Measurements from ENCODE around the gene TEX261. TPM values are rescaled to one million over a fixed set of nuclear protein-coding genes. Genes with fewer than 3 reads are reported as not detected.
"Not testable (repeated sequence)": the region's sequence is repeated elsewhere in the genome, so short reads cannot be mapped to it uniquely, and the experiment has no call there.

Gene TEX261
- polyA plus RNA-seq, 3 donors: 52.6 to 55.6 (median 53.4) TPM

- no peak for DNase-seq (ENCODE audit: low read depth in 3 of 3, low spot score in 2 of 3)
Measured at GRCh38 chr2:71000780-71001591, 6.3 kb upstream of the TEX261 start.

DNA sequence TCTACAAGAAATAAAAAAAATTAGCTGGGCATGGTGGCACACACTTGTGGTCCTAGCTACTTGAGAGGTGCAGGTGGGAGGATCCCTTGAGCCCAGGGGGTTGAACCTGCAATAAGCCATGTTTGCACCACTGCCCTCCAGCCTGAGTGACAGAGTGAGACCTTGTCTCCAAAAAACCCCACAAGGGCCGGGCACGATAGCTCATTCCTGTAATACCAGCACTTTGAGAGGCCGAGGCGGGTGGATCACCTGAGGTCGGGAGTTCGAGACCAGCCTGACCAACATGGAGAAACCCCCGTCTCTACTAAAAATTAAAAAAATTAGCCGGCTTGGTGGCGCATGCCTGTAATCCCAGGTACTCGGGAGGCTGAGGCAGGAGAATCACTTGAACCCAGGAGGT is 5.3 kb upstream of the TEX261 start:
- not testable (repeated sequence) for DNase-seq (ENCODE audit: low read depth in 3 of 3, low spot score in 2 of 3)

- DNase-seq (ENCODE audit: low read depth in 3 of 3, low spot score in 2 of 3): no peak
Measured at GRCh38 chr2:70999362-70999761, 4.7 kb upstream of the TEX261 start.

GRCh38 chr2:70998885-70999284 is 4.2 kb upstream of the TEX261 start:
- not testable (repeated sequence) for DNase-seq (ENCODE audit: low read depth in 3 of 3, low spot score in 2 of 3)

DNA sequence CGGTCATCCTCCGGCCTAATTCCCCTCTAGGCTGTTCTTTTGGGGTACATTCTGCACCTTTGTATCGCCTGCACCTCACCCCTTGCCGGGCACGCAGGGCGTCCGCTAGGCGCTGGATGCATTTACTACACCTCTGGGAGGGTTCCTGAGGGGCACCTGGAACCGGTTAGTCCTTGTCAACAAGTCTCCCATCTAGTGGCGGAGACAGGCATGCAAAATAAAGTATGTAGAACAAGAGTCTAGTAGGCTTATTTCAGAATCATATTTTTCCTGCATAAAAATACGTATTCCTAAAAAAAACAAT is 705 bp upstream of the TEX261 start:
- no peak for DNase-seq (ENCODE audit: low read depth in 3 of 3, low spot score in 2 of 3)

DNA sequence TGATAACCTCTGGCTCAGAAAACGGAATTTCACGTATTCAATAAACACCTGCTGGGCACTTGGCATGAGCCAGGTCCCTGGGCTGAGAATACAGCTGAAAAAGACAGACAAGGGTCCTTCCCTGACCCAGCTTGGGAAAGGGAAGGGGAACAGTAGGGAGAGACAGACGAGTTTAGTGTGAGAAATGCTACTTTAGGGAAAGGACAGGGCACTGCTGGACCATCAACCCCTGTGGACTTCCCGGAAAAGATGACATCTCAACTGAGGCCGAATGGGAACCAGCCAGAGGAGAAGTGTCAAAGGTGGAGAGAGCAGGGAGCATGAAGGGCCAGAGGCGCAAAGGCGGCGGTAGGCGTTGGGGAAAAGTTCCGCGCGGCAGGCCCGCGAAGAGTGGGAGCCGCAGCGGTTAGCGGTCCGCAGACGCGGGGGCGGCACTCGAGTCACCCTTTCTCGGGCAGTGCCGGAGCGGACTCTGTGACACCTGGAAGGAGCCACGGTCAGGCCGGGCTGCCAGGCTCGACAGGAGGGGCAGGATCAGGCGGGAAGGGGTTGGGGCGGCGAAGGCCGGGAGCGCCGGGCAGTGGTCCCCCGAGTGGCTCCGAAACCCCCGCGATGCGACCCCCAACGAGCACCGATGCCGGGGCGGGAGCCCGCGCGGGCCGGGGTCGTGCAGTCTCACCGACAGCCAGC is 519 bp downstream of the TEX261 start:
- DNase-seq (ENCODE audit: low read depth in 3 of 3, low spot score in 2 of 3): no peak

GRCh38 chr2:70992945-70993853 is 1.5 kb downstream of the TEX261 start:
- no peak for DNase-seq (ENCODE audit: low read depth in 3 of 3, low spot score in 2 of 3)

- DNase-seq (ENCODE audit: low read depth in 3 of 3, low spot score in 2 of 3): no peak
Measured at GRCh38 chr2:70991742-70992141, 2.9 kb downstream of the TEX261 start.

DNA sequence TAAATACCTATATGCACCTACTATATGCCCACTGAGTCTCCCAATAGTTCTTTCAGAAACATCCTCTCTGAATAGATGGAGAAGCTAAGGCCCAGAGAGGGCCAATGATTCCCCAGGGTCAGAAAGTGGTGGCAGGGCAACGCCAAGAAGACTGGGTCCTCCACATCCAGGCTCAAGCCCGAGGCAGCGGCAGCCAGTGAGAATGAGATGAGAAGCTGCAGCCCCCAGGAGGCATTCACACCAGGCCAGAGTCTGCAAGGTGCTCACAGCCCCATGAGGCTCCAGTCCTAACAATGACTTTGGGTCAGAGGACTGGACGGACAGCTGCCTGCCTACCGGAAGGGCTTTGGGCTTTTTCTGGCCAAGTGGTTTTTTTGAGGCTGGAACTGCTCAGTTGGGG is 3.5 kb downstream of the TEX261 start:
- DNase-seq (ENCODE audit: low read depth in 3 of 3, low spot score in 2 of 3): no peak

DNA sequence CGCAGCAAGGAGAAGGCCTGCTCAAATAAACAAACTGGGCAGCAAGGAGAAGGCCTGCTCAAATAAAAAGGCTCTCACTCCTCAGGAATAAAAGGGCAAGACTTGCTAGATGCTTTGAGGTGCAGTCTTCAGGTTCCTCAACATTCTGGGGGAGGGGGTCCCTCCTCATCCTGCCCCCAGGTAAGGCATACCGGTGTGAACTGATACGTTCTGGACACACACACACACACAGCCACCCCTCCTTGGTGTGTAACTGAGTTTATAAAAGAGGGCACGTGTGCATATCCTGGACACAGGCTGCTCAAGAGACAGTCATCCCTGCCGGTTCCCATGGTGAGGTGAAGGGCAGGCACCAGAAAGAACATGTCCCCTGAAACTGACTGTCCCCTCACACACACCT is 4.5 kb downstream of the TEX261 start:
- DNase-seq (ENCODE audit: low read depth in 3 of 3, low spot score in 2 of 3): no peak

DNA sequence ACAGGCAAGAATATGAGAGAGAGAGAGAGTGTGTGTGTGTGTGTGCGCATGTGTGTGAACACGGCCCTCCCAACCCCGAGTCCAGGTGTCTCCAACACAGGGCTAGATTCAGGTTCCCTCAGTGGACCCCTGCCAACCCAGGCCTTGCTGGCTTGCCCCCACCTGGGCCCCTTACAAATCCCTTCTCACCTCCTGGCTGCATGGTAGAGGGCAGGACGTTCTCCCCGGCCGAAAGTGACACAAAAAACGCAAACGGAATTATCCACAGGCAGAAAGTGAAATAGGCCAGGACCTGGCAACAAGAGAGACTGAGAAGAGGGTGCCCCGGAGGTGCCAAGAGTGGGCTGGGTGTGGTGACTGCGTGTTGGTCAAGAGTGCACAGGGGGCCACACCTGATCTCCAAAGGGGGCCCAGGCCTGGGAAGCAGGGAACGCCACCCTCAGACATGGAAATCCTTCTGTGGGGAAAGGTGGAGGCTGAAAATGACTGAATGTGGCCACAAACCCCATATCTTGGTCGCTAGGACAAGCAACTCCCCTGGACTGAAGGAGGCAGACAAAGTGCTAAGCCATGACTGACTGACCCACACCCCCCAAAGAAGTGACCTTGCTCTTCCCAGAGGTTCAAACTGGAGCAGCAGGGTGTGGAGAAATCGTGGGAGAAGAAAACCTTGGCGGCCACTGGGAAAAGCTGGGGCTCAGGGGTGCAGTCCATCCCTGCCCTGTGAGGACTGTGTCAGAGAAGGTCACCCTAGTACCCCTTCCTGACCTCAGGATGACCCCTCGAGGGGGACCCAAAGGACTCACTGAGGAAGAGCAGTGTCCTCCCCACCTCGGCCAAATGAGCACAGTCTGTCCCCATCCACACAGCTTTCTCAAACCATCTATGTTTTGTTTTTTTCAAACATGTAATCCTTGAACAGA is 5.7 kb downstream of the TEX261 start:
- no peak for DNase-seq (ENCODE audit: low read depth in 3 of 3, low spot score in 2 of 3)

DNA sequence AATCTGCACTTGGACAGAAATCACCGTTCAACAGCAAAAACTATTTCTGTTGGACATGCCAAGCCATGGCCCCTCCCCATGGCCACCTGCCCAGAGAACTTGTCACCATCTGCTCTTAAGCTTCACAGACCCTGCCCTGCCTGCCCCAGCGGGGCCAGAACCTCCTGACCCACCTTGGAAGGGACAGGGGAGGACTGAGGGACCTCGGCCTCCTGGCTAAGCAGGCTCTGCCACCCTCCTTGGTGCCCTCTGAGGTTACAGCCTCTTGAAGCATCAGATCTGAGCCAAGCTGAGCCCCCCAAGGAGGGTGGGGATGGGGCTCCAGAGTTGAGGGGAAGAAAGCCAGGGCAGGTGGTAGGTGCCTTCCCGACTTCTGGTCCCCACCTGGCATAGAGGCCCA is 6.5 kb downstream of the TEX261 start:
- DNase-seq (ENCODE audit: low read depth in 3 of 3, low spot score in 2 of 3): no peak

- DNase-seq (ENCODE audit: low read depth in 3 of 3, low spot score in 2 of 3): no peak
Measured at GRCh38 chr2:70987386-70987785, 7.3 kb downstream of the TEX261 start.

GRCh38 chr2:70986499-70987189 is 8.0 kb downstream of the TEX261 start:
- no peak for DNase-seq (ENCODE audit: low read depth in 3 of 3, low spot score in 2 of 3)

- no peak for DNase-seq (ENCODE audit: low read depth in 3 of 3, low spot score in 2 of 3)
Measured at GRCh38 chr2:70985956-70986355, 8.7 kb downstream of the TEX261 start.

DNA sequence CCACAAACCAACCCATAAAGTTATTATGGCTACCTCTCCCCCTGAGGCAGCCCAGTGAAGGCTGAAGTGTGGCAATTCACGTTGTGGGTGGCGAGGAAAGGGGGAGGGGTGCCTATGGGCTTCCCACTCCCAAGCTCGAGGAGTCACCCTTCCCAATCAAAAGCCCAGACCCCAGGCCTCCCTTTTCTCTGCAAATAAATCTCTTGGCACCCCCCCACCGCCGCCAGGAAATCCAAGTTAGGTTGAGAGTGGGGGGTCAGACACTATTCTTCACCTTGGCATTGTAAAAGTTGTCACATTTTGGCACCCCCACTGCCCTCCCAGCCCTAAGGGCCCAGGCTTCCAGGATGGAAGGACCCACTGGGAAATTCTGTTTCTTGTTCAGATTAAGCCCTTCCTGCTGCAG is 9.4 kb downstream of the TEX261 start:
- DNase-seq (ENCODE audit: low read depth in 3 of 3, low spot score in 2 of 3): no peak

GRCh38 chr2:70984576-70985282 is 9.9 kb downstream of the TEX261 start:
- no peak for DNase-seq (ENCODE audit: low read depth in 3 of 3, low spot score in 2 of 3)

DNA sequence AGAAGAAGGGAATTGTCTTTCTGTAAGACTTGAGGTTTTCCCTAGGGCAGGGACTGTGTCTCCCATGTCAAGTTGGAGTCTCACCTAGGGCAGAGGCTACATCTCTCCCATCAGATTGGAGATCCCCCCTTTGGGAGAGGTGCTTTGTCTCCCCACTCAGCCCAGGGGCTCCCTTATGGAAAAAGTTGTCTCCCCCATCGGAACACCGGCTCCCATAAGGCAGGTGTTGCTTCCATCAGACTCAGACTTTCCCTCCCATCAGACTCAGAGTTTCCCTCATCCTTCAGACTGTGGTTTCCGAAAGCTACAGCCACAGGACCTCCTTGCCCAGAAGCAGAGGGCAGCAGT is 10.5 kb downstream of the TEX261 start:
- no peak for DNase-seq (ENCODE audit: low read depth in 3 of 3, low spot score in 2 of 3)

GRCh38 chr2:70983506-70984227 is 11.0 kb downstream of the TEX261 start:
- no peak for DNase-seq (ENCODE audit: low read depth in 3 of 3, low spot score in 2 of 3)
